ENCODE results near the gene GREB1. TPM values are rescaled to one million over a fixed set of nuclear protein-coding genes. Genes with fewer than 3 reads are reported as not detected.

The GREB1 gene
- polyA plus RNA-seq, 1 donor from 2014 or later = 17.2 TPM

GRCh38 chr2:11613297-11613696, 79.5 kb downstream of the GREB1 start:
- Histone ChIP-seq H3F3A (ENCODE audit: insufficient read depth, low read length, poor library complexity, severe bottlenecking) (no peaks in the 10 kb centered on the region), H3K27me3 (ENCODE audit: insufficient read depth, low read depth, low read length) (no peaks in the 10 kb centered on the region), H4K20me1 (ENCODE audit: insufficient read depth) (no peaks in the 10 kb centered on the region), H3K36me3 (ENCODE audit: insufficient read depth, low read length) (no peaks in the 10 kb centered on the region), H3K4me3 (ENCODE audit: low read length) (no peak overlapping the region), H3K79me2 (replicated peaks; ENCODE audit: insufficient read depth, low read length) (no peaks in the 10 kb centered on the region), H3K4me2 (ENCODE audit: low read length) (no peak overlapping the region), H3K9me2 (ENCODE audit: insufficient read depth, low read length) (no peaks in the 10 kb centered on the region), H3K9me3 (ENCODE audit: low read length) (no peaks in the 10 kb centered on the region), H3K27ac (ENCODE audit: low read length) (no peak overlapping the region), H2AFZ (ENCODE audit: low read depth, low read length) (no peak overlapping the region), H3K9ac (ENCODE audit: low read length) (no peak overlapping the region)
- TF ChIP-seq, protein P1, sequence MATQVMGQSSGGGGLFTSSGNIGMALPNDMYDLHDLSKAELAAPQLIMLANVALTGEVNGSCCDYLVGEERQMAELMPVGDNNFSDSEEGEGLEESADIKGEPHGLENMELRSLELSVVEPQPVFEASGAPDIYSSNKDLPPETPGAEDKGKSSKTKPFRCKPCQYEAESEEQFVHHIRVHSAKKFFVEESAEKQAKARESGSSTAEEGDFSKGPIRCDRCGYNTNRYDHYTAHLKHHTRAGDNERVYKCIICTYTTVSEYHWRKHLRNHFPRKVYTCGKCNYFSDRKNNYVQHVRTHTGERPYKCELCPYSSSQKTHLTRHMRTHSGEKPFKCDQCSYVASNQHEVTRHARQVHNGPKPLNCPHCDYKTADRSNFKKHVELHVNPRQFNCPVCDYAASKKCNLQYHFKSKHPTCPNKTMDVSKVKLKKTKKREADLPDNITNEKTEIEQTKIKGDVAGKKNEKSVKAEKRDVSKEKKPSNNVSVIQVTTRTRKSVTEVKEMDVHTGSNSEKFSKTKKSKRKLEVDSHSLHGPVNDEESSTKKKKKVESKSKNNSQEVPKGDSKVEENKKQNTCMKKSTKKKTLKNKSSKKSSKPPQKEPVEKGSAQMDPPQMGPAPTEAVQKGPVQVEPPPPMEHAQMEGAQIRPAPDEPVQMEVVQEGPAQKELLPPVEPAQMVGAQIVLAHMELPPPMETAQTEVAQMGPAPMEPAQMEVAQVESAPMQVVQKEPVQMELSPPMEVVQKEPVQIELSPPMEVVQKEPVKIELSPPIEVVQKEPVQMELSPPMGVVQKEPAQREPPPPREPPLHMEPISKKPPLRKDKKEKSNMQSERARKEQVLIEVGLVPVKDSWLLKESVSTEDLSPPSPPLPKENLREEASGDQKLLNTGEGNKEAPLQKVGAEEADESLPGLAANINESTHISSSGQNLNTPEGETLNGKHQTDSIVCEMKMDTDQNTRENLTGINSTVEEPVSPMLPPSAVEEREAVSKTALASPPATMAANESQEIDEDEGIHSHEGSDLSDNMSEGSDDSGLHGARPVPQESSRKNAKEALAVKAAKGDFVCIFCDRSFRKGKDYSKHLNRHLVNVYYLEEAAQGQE (IDR thresholded peaks at IDR 0.05; ENCODE audit: borderline replicate concordance) = no peak
- TF ChIP-seq EP300 (conservative IDR thresholded peaks at IDR 0.05; ENCODE audit: poor library complexity, severe bottlenecking) (no peak), RAD21 (conservative IDR thresholded peaks at IDR 0.05) (no peak), TAF1 (IDR thresholded peaks at IDR 0.05; ENCODE audit: low read depth) (no peak)

GRCh38 chr2:11615209-11615608, 81.4 kb downstream of the GREB1 start:
- no peaks in the 10 kb centered on the region for H3F3A ChIP-seq (ENCODE audit: insufficient read depth, low read length, poor library complexity, severe bottlenecking)
- H2AFZ ChIP-seq (ENCODE audit: low read depth, low read length) = no peak overlapping the region
- no peaks in the 10 kb centered on the region for H3K9me2 ChIP-seq (ENCODE audit: insufficient read depth, low read length)
- no peak overlapping the region for H3K4me2 ChIP-seq (ENCODE audit: low read length)
- no peak overlapping the region for H3K9ac ChIP-seq (ENCODE audit: low read length)
- no peaks in the 10 kb centered on the region for H3K9me3 ChIP-seq (ENCODE audit: low read length)
- H3K79me2 ChIP-seq (replicated peaks; ENCODE audit: insufficient read depth, low read length) = no peaks in the 10 kb centered on the region
- H3K36me3 ChIP-seq (ENCODE audit: insufficient read depth, low read length) = no peaks in the 10 kb centered on the region
- H4K20me1 ChIP-seq (ENCODE audit: insufficient read depth) = no peaks in the 10 kb centered on the region
- H3K4me3 ChIP-seq (ENCODE audit: low read length) = no peak overlapping the region
- no peaks in the 10 kb centered on the region for H3K27me3 ChIP-seq (ENCODE audit: insufficient read depth, low read depth, low read length)
- no peak overlapping the region for H3K27ac ChIP-seq (ENCODE audit: low read length)
- TF ChIP-seq, protein P1 (IDR thresholded peaks at IDR 0.05; ENCODE audit: borderline replicate concordance) = no peak
- no peak for TF ChIP-seq POLR2AphosphoS5 (IDR thresholded peaks at IDR 0.05)
- TF ChIP-seq EZH2 (IDR thresholded peaks at IDR 0.05; ENCODE audit: borderline replicate concordance, insufficient read depth, low read length, poor library complexity, severe bottlenecking) = no peak
- TF ChIP-seq MXI1 (conservative IDR thresholded peaks at IDR 0.05; ENCODE audit: poor library complexity, severe bottlenecking) = no peak
- no peak for TF ChIP-seq SMC3 (conservative IDR thresholded peaks at IDR 0.05; ENCODE audit: poor library complexity)
- TF ChIP-seq RAD21 (conservative IDR thresholded peaks at IDR 0.05) = no peak
- TF ChIP-seq EP300 (conservative IDR thresholded peaks at IDR 0.05; ENCODE audit: poor library complexity, severe bottlenecking) = no peak
- TF ChIP-seq CTCF (IDR thresholded peaks at IDR 0.05; ENCODE audit: poor library complexity, severe bottlenecking) = no peak
- no peak for TF ChIP-seq TAF1 (IDR thresholded peaks at IDR 0.05; ENCODE audit: low read depth)

All from neural cell (in vitro differentiated cells).